DND-41 (cell line): Measurements from ENCODE around the gene CABP4.
A peak's percentile ranks its signal among the peaks of the same experiment; 100 is the strongest.
"Not testable (repeated sequence)": the region's sequence is repeated elsewhere in the genome, so short reads cannot be mapped to it uniquely, and the experiment has no call there.

Experiments
- ATAC-seq: fragments of 200-7000 bp; cut with Tn5 transposase; 3 replicates; pipeline ENCODE4 v1.9.1; 2021; ENCODE audit warnings: low read depth; ENCODE audit not compliant: insufficient read depth
- DNase-seq: peaks from one replicate; pipeline ENCODE4 v3.0.0-alpha.2; 2020
- H2AFZ ChIP-seq: 2 replicates; pipeline ENCODE4 v1.6.0; 2012; ENCODE audit warnings: low read depth, low read length
- H3K27ac ChIP-seq: 2 replicates; pipeline ENCODE4 v1.5.1; 2012; ENCODE audit warnings: low read length, inconsistent platforms
- H3K27me3 ChIP-seq: fragments of 200-600 bp; sonication (generic); 2 replicates; pipeline ENCODE4 v1.6.0; 2012; ENCODE audit warnings: low read length, mild to moderate bottlenecking, inconsistent platforms; ENCODE audit not compliant: insufficient read depth, poor library complexity
- H3K36me3 ChIP-seq: 2 replicates; pipeline ENCODE4 v1.5.1; 2012; ENCODE audit warnings: low read length, inconsistent platforms; ENCODE audit not compliant: insufficient read depth
- H3K4me1 ChIP-seq: 2 replicates; pipeline ENCODE4 v1.5.1; 2012; ENCODE audit warnings: mild to moderate bottlenecking, low read length; ENCODE audit not compliant: insufficient read depth
- H3K4me2 ChIP-seq: 2 replicates; pipeline ENCODE4 v1.6.0; 2012; ENCODE audit warnings: mild to moderate bottlenecking, moderate library complexity, low read length, inconsistent platforms; ENCODE audit not compliant: insufficient read depth
- H3K4me3 ChIP-seq, 2 experiments: fragments of 200-600 bp in 1 of 2; shearing (Covaris generic) in 1 of 2; 2 replicates each; pipeline ENCODE4 v1.5.1; 2012 to 2016; ENCODE audit warnings: inconsistent platforms in 2 of 2, low read length in 2 of 2, mild to moderate bottlenecking in 2 of 2, low read depth in 1 of 2, moderate library complexity in 1 of 2
- H3K79me2 ChIP-seq: 2 replicates; pipeline ENCODE4 v1.6.0; 2012; ENCODE audit warnings: low read length, inconsistent platforms; ENCODE audit not compliant: insufficient read depth
- H3K9ac ChIP-seq: 2 replicates; pipeline ENCODE4 v1.6.0; 2012; ENCODE audit warnings: low read depth, mild to moderate bottlenecking, inconsistent platforms, low read length, moderate library complexity
- H3K9me3 ChIP-seq: 2 replicates; pipeline ENCODE4 v1.5.1; 2012; ENCODE audit warnings: low read length, moderate library complexity, mild to moderate bottlenecking, inconsistent platforms; ENCODE audit not compliant: insufficient read depth, severe bottlenecking
- H4K20me1 ChIP-seq: 2 replicates; pipeline ENCODE4 v1.6.0; 2012; ENCODE audit warnings: low read length; ENCODE audit not compliant: insufficient read depth
- EZH2 ChIP-seq: IDR thresholded peaks from 3 replicates; pipeline ENCODE4 v1.6.1; 2012; ENCODE audit warnings: borderline replicate concordance, low read depth, mild to moderate bottlenecking, moderate library complexity, low read length, inconsistent platforms; ENCODE audit not compliant: severe bottlenecking
- TF ChIP-seq, protein P1 (sequence below): IDR thresholded peaks from 2 replicates; pipeline ENCODE4 v1.5.1; 2012; ENCODE audit warnings: borderline replicate concordance, low read length, moderate library complexity, mild to moderate bottlenecking; ENCODE audit not compliant: poor library complexity, severe bottlenecking; ENCODE audit errors: extremely low read depth

Gene CABP4

GRCh38 chr11:67484847-67485311, 29.7 kb downstream of the CABP4 start:
- Histone ChIP-seq H3K9ac (peak overlapping the region; percentile 95), H3K4me1 (peaks cover 44% of the 10 kb centered on the region), H3K36me3 (peaks cover 48% of the 10 kb centered on the region), H3K27me3 (no peaks in the 10 kb centered on the region), H3K79me2 (peaks cover 46% of the 10 kb centered on the region), H2AFZ (0 out of 2 replicates have a peak overlapping the region, but pooled peaks have one; percentile 5), H3K4me3 (peak overlapping the region; percentile 28 to 68; a peak in 3 of 4 replicates), H3K27ac (peak overlapping the region; percentile 99), H4K20me1 (peaks cover 24% of the 10 kb centered on the region), H3K4me2 (peak overlapping the region; percentile 76), H3K9me3 (no peaks in the 10 kb centered on the region)
- no peak for ATAC-seq
- DNase-seq, result peak; percentile 68
- TF ChIP-seq EZH2, result no peak
- TF ChIP-seq, protein P1, sequence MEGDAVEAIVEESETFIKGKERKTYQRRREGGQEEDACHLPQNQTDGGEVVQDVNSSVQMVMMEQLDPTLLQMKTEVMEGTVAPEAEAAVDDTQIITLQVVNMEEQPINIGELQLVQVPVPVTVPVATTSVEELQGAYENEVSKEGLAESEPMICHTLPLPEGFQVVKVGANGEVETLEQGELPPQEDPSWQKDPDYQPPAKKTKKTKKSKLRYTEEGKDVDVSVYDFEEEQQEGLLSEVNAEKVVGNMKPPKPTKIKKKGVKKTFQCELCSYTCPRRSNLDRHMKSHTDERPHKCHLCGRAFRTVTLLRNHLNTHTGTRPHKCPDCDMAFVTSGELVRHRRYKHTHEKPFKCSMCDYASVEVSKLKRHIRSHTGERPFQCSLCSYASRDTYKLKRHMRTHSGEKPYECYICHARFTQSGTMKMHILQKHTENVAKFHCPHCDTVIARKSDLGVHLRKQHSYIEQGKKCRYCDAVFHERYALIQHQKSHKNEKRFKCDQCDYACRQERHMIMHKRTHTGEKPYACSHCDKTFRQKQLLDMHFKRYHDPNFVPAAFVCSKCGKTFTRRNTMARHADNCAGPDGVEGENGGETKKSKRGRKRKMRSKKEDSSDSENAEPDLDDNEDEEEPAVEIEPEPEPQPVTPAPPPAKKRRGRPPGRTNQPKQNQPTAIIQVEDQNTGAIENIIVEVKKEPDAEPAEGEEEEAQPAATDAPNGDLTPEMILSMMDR, result no peak

DNA sequence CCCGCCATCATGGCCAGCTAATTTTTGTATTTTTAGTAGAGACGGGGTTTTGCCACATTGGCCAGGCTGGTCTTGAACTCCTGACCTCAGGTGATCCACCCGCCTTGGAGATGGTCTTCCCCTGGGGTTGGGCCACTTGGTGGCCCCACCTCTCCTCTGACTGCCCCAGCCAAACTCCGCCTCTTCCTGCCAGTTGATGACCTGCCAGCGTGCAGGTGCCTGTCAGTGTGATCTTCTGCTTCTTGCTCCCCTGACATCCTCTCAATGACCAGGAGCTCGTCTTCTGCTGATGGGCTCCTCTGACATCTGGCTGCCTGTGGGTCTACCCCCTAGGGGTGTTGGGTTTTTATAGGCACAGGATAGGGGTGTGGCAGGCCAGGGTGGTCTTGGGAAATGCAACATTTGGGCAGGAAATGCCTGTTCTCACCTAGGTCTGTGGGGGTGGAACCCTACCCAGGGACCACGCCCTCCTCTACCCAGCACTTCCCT, 30.8 kb downstream of the CABP4 start:
- Histone ChIP-seq H4K20me1 (peaks cover 33% of the 10 kb centered on the region), H3K79me2 (peaks cover 46% of the 10 kb centered on the region), H3K4me1 (peaks cover 44% of the 10 kb centered on the region), H3K27ac (peak overlapping the region; percentile 21), H3K4me2 (peak overlapping the region; percentile 76; the same call in 1 of the 2 replicates), H3K36me3 (peaks cover 59% of the 10 kb centered on the region)
- H3K9ac ChIP-seq, H3K27me3 ChIP-seq, H3K4me3 ChIP-seq, H3K9me3 ChIP-seq, H2AFZ ChIP-seq, ATAC-seq: not testable (repeated sequence)
- peak; percentile 43 for DNase-seq

DNA sequence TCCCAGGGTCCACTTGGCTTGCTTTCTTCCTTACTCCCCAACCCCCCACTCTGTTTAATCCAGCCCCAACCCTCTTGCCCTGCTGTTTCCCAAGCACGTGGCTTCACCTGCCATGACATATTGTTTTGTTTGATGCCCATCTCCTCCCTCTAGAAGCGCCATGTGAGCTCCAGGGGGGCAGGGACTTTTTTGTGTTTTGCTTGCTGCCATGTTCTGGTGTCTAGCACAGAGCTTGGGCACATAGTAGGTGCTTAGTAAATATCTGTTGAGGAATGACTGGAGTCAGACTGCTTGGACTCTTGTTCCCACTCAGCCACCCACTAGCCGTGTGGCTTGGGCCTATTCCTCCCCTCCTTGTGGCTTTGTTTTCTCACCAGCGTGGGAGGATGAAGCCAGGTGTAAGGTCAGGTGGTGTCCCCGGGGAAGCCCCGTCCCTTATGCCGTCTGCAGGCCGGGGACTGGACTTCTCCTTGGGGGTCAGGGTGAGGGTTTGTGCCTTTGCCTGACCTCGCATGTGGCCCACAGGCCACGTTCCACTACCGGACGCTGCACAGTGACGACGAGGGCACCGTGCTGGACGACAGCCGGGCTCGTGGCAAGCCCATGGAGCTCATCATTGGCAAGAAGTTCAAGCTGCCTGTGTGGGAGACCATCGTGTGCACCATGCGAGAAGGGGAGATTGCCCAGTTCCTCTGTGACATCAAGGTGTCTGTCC, 31.5 kb downstream of the CABP4 start:
- H3K27me3 ChIP-seq, result no peaks in the 10 kb centered on the region
- H3K9me3 ChIP-seq, result no peaks in the 10 kb centered on the region
- TF ChIP-seq, protein P1, result no peak
- TF ChIP-seq EZH2, result no peak
- no peak overlapping the region for H2AFZ ChIP-seq
- H3K4me1 ChIP-seq, result peaks cover 44% of the 10 kb centered on the region
- no peak overlapping the region for H3K4me3 ChIP-seq
- H3K79me2 ChIP-seq, result peaks cover 46% of the 10 kb centered on the region
- 0 out of 2 replicates have a peak overlapping the region, but pooled peaks have one; percentile 76 for H3K4me2 ChIP-seq
- DNase-seq, result no peak
- H3K9ac ChIP-seq, result no peak overlapping the region
- peaks cover 33% of the 10 kb centered on the region for H4K20me1 ChIP-seq
- peak overlapping the region; percentile 21 for H3K27ac ChIP-seq
- no peak for ATAC-seq
- peaks cover 66% of the 10 kb centered on the region for H3K36me3 ChIP-seq

DNA sequence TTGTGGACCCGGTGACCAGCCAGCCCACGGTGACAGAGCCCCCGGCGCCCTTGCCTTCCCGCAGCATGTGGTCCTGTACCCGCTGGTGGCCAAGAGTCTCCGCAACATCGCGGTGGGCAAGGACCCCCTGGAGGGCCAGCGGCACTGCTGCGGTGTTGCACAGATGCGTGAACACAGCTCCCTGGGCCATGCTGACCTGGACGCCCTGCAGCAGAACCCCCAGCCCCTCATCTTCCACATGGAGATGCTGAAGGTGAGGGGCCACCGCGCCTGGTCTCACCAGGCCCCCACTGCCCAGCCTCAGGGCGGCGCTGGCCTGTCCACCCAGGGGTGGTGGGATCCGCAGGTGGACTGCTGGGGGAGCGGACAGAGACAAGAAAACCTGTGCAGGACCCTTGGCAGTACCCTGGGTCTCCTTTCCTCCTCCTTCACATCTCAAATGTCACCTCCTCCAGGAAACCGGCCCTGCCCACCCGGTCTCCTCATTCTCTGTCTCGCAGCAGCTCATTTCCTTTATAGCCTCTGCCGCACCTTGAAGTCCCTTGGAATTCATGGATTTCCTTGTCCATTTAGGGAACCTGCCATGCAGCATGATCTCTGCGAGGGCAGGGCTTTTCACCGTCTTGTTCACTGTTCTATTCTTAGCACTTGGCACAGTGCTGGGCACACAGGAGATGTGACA, 34.2 kb downstream of the CABP4 start:
- Histone ChIP-seq H3K4me2 (no peak overlapping the region), H3K27ac (no peak overlapping the region), H3K9me3 (no peaks in the 10 kb centered on the region), H3K4me3 (no peak overlapping the region), H3K79me2 (peaks cover 37% of the 10 kb centered on the region), H4K20me1 (peaks cover 44% of the 10 kb centered on the region), H2AFZ (no peak overlapping the region), H3K27me3 (no peaks in the 10 kb centered on the region), H3K4me1 (peaks cover 24% of the 10 kb centered on the region), H3K9ac (no peak overlapping the region), H3K36me3 (peaks cover 93% of the 10 kb centered on the region)
- no peak for ATAC-seq
- TF ChIP-seq EZH2, result no peak
- TF ChIP-seq, protein P1, result no peak
- DNase-seq, result no peak
